Measurements from ENCODE around the gene CST3. TPM values are rescaled to one million over a fixed set of nuclear protein-coding genes. Genes with fewer than 3 reads are reported as not detected.

The CST3 gene
- total and polyA plus RNA-seq, 7 donors, result 344 to 1,250 (median 693) TPM

DNA sequence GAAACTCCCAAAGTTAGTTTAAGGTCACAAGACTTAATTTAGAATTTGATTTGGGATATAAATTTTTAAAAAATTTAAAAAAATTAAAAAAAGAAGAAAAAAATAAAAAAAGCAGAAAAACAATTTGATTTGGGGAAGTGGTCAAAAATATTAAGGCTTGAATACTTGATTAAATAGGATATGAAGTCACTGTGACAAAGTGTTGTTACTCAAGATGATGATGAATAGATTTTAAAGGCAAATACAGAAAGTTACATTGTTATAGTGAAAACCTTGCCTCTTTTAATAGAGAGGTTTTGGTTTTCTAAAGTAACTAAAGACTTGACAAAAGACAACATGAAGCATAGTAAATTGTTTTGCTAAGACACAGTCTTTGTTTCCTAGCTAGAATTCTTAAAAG is 39.3 kb downstream of the CST3 start:
- Histone ChIP-seq H3K27ac (no peak overlapping the region), H3K9me3 (no peaks in the 10 kb centered on the region), H3K4me3 (no peak overlapping the region), H3K36me3 (no peaks in the 10 kb centered on the region), H3K27me3 (no peaks in the 10 kb centered on the region), H3K4me1 (no peaks in the 10 kb centered on the region)
- no peak for DNase-seq
- intact Hi-C loops (cut with DNase I), result no loop called here
- TF ChIP-seq POLR2AphosphoS5 (IDR thresholded peaks at IDR 0.05) (no peak), CTCF (IDR thresholded peaks at IDR 0.05) (no peak), EP300 (IDR thresholded peaks at IDR 0.05) (no peak), POLR2A (IDR thresholded peaks at IDR 0.05) (no peak)

DNA sequence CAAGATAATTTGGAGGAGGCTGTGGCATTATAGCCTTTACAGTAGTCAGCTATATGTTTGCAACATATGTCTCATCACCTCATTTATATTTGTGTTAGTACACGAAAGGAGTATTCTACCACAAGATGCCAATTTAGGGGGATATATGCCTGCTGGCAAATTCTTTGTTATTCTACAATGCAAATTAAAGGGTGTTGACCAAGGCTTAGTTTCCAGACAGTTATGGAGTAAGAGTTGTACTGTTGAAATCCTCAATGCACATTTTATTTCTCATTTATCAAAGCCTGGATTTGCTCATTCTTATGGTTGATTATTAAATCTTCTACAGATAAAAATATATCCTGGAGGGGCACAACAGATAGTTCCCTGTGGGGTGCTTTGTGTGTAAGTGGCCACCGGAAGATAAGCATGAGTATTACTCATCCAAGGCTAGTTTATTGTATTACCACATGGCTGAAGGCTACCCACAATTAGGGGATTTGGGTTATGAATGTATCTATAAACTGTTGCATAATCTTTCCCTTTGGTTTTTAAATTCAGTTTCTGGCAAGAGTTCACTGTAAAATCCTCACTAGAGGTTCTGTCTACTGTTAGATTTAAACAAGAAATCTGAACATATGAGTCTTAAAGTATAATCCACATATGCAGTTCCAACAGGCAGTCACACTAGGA is 41.0 kb downstream of the CST3 start:
- Histone ChIP-seq H3K27me3 (no peaks in the 10 kb centered on the region), H3K27ac (no peak overlapping the region), H3K9me3 (no peaks in the 10 kb centered on the region), H3K4me3 (no peak overlapping the region), H3K4me1 (no peaks in the 10 kb centered on the region), H3K36me3 (no peaks in the 10 kb centered on the region)
- DNase-seq, result no peak
- TF ChIP-seq CTCF (IDR thresholded peaks at IDR 0.05) (no peak), POLR2AphosphoS5 (IDR thresholded peaks at IDR 0.05) (no peak), EP300 (IDR thresholded peaks at IDR 0.05) (no peak), POLR2A (IDR thresholded peaks at IDR 0.05) (no peak)
- intact Hi-C loops (cut with DNase I), result no loop called here
- WGBS, 2 donors, result 53 to 73% methylated on average over 2 of the region's 2 CpGs

DNA sequence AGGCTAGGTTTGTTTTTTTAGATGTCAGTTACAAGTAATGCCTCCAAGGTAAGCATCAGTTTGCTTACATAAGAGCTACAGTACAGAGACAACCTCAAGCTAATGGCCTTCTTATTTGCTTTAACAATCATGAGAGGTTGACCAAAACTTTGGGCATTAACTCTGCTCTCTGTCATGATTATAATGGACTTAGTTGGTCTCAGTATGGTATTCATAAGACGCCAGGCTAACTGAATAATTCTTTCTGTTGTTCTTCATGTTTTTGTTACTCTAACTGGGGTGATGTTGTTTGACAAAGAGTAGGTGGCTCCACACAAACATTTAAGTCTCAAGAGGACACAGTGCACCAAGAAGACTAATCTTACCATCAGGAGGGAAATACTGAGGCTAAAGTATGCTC is 41.8 kb downstream of the CST3 start:
- no peaks in the 10 kb centered on the region for H3K27me3 ChIP-seq
- H3K36me3 ChIP-seq, result no peaks in the 10 kb centered on the region
- no peak overlapping the region for H3K27ac ChIP-seq
- H3K9me3 ChIP-seq, result no peaks in the 10 kb centered on the region
- H3K4me1 ChIP-seq, result no peaks in the 10 kb centered on the region
- intact Hi-C loops (cut with DNase I), result no loop called here
- WGBS, 2 donors, result 72 to 86% methylated on average over 1 of the region's 1 CpG
- no peak for DNase-seq
- H3K4me3 ChIP-seq, result no peak overlapping the region
- TF ChIP-seq POLR2A (IDR thresholded peaks at IDR 0.05), result no peak
- no peak for TF ChIP-seq POLR2AphosphoS5 (IDR thresholded peaks at IDR 0.05)
- TF ChIP-seq EP300 (IDR thresholded peaks at IDR 0.05), result no peak
- no peak for TF ChIP-seq CTCF (IDR thresholded peaks at IDR 0.05)

DNA sequence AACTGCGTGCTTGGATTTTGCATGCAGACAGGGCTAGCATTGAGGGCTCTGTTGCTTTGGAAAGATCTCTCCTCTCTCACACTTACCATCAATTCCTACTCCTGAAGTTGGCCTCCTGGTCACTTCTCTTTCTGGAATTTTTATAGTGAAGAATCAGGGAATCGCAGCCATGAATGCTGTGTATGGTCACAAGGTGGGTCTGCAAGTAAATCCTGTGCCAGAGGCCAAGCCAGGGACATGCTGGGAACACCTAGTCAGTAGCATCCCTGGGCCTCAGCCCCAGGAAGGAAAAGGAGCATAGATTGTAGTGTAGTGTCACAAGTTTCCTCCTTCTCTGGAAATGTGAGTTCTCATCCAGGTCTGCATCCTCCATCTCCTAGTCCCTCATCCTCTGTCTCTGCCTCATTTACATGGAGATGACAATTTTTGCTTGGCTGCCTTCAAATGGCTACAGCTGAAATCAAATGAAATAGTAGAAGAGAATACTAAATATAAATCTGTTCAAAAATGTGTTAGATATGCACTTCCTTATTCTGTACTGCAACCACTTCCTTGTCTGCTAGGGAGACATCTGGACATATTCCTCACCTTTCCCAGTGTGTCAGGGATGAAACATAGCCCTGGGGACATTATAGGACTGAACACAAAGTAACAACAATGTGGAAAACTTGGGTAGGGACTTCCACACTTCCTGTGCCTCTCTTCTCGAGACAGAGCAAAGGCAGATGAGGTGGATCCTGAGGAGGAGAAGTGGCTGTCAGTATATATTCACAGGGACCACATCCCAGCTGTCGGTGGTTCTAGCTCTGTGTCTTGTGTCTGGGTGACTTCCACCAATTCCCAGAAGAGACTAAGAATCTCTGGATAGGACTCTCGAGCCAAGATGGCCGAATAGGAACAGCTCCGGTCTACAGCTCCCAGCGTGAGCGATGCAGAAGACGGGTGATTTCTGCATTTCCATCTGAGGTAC is 49.0 kb downstream of the CST3 start:
- Histone ChIP-seq H3K4me3 (no peak overlapping the region), H3K4me1 (no peaks in the 10 kb centered on the region), H3K36me3 (no peaks in the 10 kb centered on the region), H3K9me3 (no peaks in the 10 kb centered on the region), H3K27ac (no peak overlapping the region), H3K27me3 (no peaks in the 10 kb centered on the region)
- no peak for TF ChIP-seq POLR2A (IDR thresholded peaks at IDR 0.05)
- TF ChIP-seq POLR2AphosphoS5 (IDR thresholded peaks at IDR 0.05), result no peak
- TF ChIP-seq CTCF (IDR thresholded peaks at IDR 0.05), result no peak
- TF ChIP-seq EP300 (IDR thresholded peaks at IDR 0.05), result no peak
- DNase-seq, result no peak
- WGBS, 2 donors, result 85 to 87% methylated on average over 10 of the region's 10 CpGs
- intact Hi-C loops (cut with DNase I), result no loop called here
